ENCODE measurements around the gene C20orf204. TPM values are rescaled to one million over a fixed set of nuclear protein-coding genes. Genes with fewer than 3 reads are reported as not detected.
A peak's percentile ranks its signal among the peaks of the same experiment; 100 is the strongest.

C20orf204 gene
- total and polyA plus RNA-seq, 10 of the 15 experiments (the other 5 are each of a cell fraction or from before 2014, with no cell fraction given), result 0.24 to 56.0 (median 12.4) TPM

DNA sequence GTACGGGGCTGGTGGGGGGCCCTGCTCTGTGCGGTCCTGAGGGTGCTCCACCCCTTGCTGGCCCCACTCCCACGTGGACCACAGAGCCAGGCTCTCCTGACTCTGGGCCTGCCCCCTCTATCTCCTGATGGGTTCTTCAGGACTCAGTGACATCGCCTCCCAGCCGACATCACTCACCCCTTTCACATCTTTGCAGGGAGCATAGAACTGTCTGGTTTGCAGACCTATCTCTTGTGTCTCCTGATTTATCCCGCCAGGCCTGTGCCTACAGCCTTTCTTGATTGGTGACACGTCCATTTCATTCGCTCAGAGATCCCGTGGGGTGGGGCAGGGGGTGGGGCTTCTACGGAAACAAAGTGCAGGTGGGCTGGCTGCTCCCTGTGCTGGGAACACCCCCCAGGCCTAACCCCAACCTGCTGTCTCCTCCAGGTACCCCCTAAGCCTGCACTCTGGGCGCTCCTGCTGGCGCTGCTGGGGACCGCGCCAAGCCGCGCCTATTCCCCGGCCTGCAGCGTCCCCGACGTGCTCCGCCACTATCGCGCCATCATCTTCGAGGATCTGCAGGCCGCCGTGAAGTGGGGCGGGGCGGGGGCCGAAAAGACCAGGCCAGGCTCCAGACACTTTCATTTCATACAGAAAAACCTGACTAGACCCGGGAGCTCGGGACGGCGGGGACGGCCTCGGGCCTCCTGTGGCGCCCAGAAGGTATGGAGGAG, 1.7 kb downstream of the C20orf204 start:
- SMC1A ChIA-PET (ENCODE audit: uncharacterized antibody, unreplicated experiment), result interaction anchor here (1.1 to 6.1 kb wide), 4 partner anchors 27 to 82 kb away, joined by 3 to 52 read pairs (median 10); partner anchors contain the start of genes PRPF6 and SAMD10
- Histone ChIP-seq H3K4me2 (ENCODE audit: control insufficient read depth, insufficient read depth) (peak overlapping the region; percentile 70), H3K4me3 (peak overlapping the region; percentile 58; the same call in 1 of the 2 replicates), H4K20me1 (ENCODE audit: control insufficient read depth, insufficient read depth) (no peaks in the 10 kb centered on the region), H3K27ac (ENCODE audit: control insufficient read depth, insufficient read depth) (peak overlapping the region; percentile 77), H3K4me1 (ENCODE audit: control insufficient read depth, insufficient read depth, low read length) (peaks cover 52% of the 10 kb centered on the region), H3K9me3 (replicated peaks; ENCODE audit: control insufficient read depth, insufficient read depth, low read length) (no peaks in the 10 kb centered on the region), H2AFZ (ENCODE audit: control insufficient read depth, low read depth, low read length) (no peak overlapping the region), H3K36me3 (ENCODE audit: control insufficient read depth in 2 of 2, insufficient read depth in 2 of 2, low read length in 1 of 2) (peaks cover 5 to 6% of the 10 kb centered on the region in 2 experiments; a peak in 3 of 4 replicates), H3K9ac (ENCODE audit: control insufficient read depth, insufficient read depth, low read length) (peak overlapping the region; percentile 64), H3K27me3 (replicated peaks in 1 of 2; ENCODE audit: control insufficient read depth in 2 of 2, insufficient read depth in 2 of 2, low read length in 1 of 2) (no peaks in the 10 kb centered on the region), H3K79me2 (ENCODE audit: control insufficient read depth, insufficient read depth, low read length) (peaks cover 4% of the 10 kb centered on the region)
- in situ Hi-C loops (cut with MboI) (no loop called here), intact Hi-C loops (cut with micrococcal nuclease; ENCODE audit: unreplicated experiment) (loop anchor here (1.0 to 2.0 kb wide), 3 partner anchors 19 to 57 kb away; no protein-coding TSS in a partner anchor)
- RAD21 ChIA-PET (ENCODE audit: unreplicated experiment), result interaction anchor here (0.7 to 7.1 kb wide), 16 partner anchors 17 to 500 kb away, joined by 3 to 92 read pairs (median 4); partner anchors contain the start of genes OPRL1, PRPF6, PTK6 and RGS19
- CTCF ChIA-PET, result interaction anchor here (0.6 to 9.1 kb wide), 16 partner anchors 11 to 516 kb away, joined by 3 to 108 read pairs (median 5); partner anchors contain the start of genes OPRL1, PRPF6, RGS19 and SAMD10
- peak; percentile 18 for ATAC-seq
- TSS peak; percentile 36 for BruUV-seq (replicated peaks)
- no peak for FAIRE-seq
- POLR2A ChIA-PET, result interaction anchor here (1.2 to 7.2 kb wide), 10 partner anchors 17 to 500 kb away, joined by 3 to 63 read pairs (median 5); partner anchors contain the start of genes PRPF6, PTK6 and SAMD10
- DNase-seq (ENCODE audit: low read depth, low spot score), result no peak
- 4% methylated on average over 35 of the region's 36 CpGs for WGBS (ENCODE audit: insufficient coverage, insufficient replicate concordance, low lambda C conversion rate, missing lambda C conversion rate)
- TF ChIP-seq, protein P1, sequence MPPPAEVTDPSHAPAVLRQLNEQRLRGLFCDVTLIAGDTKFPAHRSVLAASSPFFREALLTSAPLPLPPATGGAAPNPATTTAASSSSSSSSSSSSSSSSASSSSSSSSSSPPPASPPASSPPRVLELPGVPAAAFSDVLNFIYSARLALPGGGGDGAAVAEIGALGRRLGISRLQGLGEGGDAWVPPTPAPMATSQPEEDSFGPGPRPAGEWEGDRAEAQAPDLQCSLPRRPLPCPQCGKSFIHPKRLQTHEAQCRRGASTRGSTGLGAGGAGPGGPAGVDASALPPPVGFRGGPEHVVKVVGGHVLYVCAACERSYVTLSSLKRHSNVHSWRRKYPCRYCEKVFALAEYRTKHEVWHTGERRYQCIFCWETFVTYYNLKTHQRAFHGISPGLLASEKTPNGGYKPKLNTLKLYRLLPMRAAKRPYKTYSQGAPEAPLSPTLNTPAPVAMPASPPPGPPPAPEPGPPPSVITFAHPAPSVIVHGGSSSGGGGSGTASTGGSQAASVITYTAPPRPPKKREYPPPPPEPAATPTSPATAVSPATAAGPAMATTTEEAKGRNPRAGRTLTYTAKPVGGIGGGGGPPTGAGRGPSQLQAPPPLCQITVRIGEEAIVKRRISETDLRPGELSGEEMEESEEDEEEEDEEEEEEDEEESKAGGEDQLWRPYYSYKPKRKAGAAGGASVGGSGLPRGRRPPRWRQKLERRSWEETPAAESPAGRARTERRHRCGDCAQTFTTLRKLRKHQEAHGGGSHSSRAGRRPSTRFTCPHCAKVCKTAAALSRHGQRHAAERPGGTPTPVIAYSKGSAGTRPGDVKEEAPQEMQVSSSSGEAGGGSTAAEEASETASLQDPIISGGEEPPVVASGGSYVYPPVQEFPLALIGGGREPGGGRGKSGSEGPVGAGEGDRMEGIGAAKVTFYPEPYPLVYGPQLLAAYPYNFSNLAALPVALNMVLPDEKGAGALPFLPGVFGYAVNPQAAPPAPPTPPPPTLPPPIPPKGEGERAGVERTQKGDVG (CRISPR knock-in tag; IDR thresholded peaks at IDR 0.05), result no peak
- TF ChIP-seq NR2C1 (IDR thresholded peaks at IDR 0.05) (no peak), POLR2AphosphoS2 (IDR thresholded peaks at IDR 0.05; ENCODE audit: low read depth, low read length) (peak; percentile 95; the same call in 1 of the 2 replicates), IRF4 (IDR thresholded peaks at IDR 0.05; ENCODE audit: low read depth, low read length) (no peak), SPI1 (IDR thresholded peaks at IDR 0.05; ENCODE audit: borderline replicate concordance, insufficient read depth, low read depth, low read length) (no peak), YBX1 (IDR thresholded peaks at IDR 0.05) (no peak), BHLHE40 (IDR thresholded peaks at IDR 0.05; ENCODE audit: borderline replicate concordance in 1 of 2, low read depth in 2 of 2, low read length in 1 of 2) (peak in 1 of 2 experiments; percentile 11; a peak in 2 of 4 replicates), SMARCA5 (IDR thresholded peaks at IDR 0.05) (no peak; the same call in 1 of the 2 replicates), RB1 (IDR thresholded peaks at IDR 0.05; ENCODE audit: borderline replicate concordance) (peak; percentile 36; the same call in 1 of the 2 replicates), YY1 (IDR thresholded peaks at IDR 0.05; ENCODE audit: low read depth, low read length) (no peak)
- TF ChIP-seq, protein P2, sequence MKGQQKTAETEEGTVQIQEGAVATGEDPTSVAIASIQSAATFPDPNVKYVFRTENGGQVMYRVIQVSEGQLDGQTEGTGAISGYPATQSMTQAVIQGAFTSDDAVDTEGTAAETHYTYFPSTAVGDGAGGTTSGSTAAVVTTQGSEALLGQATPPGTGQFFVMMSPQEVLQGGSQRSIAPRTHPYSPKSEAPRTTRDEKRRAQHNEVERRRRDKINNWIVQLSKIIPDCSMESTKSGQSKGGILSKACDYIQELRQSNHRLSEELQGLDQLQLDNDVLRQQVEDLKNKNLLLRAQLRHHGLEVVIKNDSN (IDR thresholded peaks at IDR 0.05; ENCODE audit: borderline replicate concordance, extremely low read length, insufficient read depth, low read depth, low read length), result no peak
- TF ChIP-seq, protein P3, sequence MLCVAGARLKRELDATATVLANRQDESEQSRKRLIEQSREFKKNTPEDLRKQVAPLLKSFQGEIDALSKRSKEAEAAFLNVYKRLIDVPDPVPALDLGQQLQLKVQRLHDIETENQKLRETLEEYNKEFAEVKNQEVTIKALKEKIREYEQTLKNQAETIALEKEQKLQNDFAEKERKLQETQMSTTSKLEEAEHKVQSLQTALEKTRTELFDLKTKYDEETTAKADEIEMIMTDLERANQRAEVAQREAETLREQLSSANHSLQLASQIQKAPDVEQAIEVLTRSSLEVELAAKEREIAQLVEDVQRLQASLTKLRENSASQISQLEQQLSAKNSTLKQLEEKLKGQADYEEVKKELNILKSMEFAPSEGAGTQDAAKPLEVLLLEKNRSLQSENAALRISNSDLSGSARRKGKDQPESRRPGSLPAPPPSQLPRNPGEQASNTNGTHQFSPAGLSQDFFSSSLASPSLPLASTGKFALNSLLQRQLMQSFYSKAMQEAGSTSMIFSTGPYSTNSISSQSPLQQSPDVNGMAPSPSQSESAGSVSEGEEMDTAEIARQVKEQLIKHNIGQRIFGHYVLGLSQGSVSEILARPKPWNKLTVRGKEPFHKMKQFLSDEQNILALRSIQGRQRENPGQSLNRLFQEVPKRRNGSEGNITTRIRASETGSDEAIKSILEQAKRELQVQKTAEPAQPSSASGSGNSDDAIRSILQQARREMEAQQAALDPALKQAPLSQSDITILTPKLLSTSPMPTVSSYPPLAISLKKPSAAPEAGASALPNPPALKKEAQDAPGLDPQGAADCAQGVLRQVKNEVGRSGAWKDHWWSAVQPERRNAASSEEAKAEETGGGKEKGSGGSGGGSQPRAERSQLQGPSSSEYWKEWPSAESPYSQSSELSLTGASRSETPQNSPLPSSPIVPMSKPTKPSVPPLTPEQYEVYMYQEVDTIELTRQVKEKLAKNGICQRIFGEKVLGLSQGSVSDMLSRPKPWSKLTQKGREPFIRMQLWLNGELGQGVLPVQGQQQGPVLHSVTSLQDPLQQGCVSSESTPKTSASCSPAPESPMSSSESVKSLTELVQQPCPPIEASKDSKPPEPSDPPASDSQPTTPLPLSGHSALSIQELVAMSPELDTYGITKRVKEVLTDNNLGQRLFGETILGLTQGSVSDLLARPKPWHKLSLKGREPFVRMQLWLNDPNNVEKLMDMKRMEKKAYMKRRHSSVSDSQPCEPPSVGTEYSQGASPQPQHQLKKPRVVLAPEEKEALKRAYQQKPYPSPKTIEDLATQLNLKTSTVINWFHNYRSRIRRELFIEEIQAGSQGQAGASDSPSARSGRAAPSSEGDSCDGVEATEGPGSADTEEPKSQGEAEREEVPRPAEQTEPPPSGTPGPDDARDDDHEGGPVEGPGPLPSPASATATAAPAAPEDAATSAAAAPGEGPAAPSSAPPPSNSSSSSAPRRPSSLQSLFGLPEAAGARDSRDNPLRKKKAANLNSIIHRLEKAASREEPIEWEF (IDR thresholded peaks at IDR 0.05; ENCODE audit: insufficient replicate concordance, low read depth, low read length), result no peak

Data from GM12878 (cell line).